22Rv1 (cell line): ENCODE results near the gene DENND1B.

Experiments
- H3K27ac ChIP-seq: fragments of 450-650 bp; 2 replicates; pipeline ENCODE4 v1.5.1; 2017
- ZFX ChIP-seq: fragments of 450-650 bp; IDR thresholded peaks from 2 replicates; pipeline ENCODE4 v1.6.1; 2017; ENCODE audit warnings: antibody characterized with exemption, borderline replicate concordance
- TF ChIP-seq, protein P1 (sequence below): fragments of 450-650 bp; IDR thresholded peaks from 2 replicates; pipeline ENCODE4 v1.5.1; 2017; ENCODE audit warnings: mild to moderate bottlenecking

The DENND1B gene

DNA sequence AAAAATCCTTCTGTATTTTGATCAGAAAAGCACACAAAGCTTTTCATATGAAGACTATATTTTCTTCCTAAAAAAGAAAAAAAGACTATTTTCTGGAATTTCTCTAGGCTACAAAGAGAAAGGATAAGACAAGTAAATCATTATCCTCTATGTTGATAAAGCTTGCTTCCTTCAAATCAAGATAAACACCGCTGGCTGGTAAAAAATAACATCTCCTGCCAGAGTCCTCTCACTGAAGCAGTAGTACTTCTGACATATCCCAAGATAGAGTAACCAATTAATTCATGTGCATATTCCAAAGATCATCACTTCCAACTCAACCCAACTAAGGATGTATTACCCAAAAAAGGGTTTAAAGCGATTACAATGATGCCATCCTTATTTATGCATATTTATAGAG, 34.3 kb downstream of the DENND1B start:
- TF ChIP-seq ZFX = no peak
- TF ChIP-seq, protein P1, sequence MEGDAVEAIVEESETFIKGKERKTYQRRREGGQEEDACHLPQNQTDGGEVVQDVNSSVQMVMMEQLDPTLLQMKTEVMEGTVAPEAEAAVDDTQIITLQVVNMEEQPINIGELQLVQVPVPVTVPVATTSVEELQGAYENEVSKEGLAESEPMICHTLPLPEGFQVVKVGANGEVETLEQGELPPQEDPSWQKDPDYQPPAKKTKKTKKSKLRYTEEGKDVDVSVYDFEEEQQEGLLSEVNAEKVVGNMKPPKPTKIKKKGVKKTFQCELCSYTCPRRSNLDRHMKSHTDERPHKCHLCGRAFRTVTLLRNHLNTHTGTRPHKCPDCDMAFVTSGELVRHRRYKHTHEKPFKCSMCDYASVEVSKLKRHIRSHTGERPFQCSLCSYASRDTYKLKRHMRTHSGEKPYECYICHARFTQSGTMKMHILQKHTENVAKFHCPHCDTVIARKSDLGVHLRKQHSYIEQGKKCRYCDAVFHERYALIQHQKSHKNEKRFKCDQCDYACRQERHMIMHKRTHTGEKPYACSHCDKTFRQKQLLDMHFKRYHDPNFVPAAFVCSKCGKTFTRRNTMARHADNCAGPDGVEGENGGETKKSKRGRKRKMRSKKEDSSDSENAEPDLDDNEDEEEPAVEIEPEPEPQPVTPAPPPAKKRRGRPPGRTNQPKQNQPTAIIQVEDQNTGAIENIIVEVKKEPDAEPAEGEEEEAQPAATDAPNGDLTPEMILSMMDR = no peak
- no peak overlapping the region for H3K27ac ChIP-seq

- TF ChIP-seq, protein P1 = no peak
- no peak for TF ChIP-seq ZFX
- no peak overlapping the region for H3K27ac ChIP-seq
Observed at GRCh38 chr1:197738927-197739326, 36.4 kb downstream of the DENND1B start.

- no peak overlapping the region for H3K27ac ChIP-seq
- TF ChIP-seq, protein P1 = no peak
- TF ChIP-seq ZFX = no peak
Observed at GRCh38 chr1:197737916-197738315, 37.4 kb downstream of the DENND1B start.

- H3K27ac ChIP-seq = no peak overlapping the region
- TF ChIP-seq, protein P1 = no peak
- no peak for TF ChIP-seq ZFX
Observed at GRCh38 chr1:197736685-197737084, 38.6 kb downstream of the DENND1B start.

DNA sequence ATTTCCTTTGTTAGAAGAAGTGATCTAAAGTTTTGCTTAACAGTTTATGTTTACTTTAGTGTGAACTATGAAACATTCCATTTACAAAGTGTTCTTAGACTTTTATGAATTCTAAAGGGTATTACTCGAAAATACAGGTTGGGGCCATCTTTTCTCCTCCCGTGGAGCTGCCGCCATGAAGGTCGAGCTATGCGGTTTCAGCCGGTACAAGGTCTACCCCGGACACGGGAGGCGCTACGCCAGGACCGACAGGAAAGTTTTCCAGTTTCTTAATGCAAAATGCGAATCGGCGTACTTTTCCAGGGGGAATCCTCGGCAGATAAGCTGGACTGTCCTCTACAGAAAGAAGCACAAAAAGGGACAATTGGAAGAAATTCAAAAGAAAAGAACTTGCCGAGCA, 39.8 kb downstream of the DENND1B start:
- no peak overlapping the region for H3K27ac ChIP-seq
- no peak for TF ChIP-seq ZFX
- TF ChIP-seq, protein P1 = no peak

GRCh38 chr1:197733324-197733723, 42.0 kb downstream of the DENND1B start:
- TF ChIP-seq, protein P1 = no peak
- no peak for TF ChIP-seq ZFX
- no peak overlapping the region for H3K27ac ChIP-seq

GRCh38 chr1:197732187-197732586, 43.1 kb downstream of the DENND1B start:
- H3K27ac ChIP-seq = no peak overlapping the region
- TF ChIP-seq ZFX = no peak
- TF ChIP-seq, protein P1 = no peak
